Parathyroid adenoma (tissue), 2 donors: ENCODE data around the gene NIN.

Experiments used
- H2AFZ ChIP-seq: fragments of 300-600 bp; sonication (generic); one replicate; pipeline ENCODE4 v1.7.0; 2017; ENCODE audit warnings: antibody characterized with exemption, mild to moderate bottlenecking
- H3K27ac ChIP-seq: fragments of 300-600 bp; sonication (generic); one replicate; pipeline ENCODE4 v1.7.0; 2017
- H3K27me3 ChIP-seq: fragments of 300-600 bp; sonication (generic); one replicate; pipeline ENCODE4 v1.7.0; 2017; ENCODE audit warnings: low read length; ENCODE audit not compliant: control insufficient read depth, insufficient read depth
- H3K36me3 ChIP-seq: fragments of 300-600 bp; sonication (generic); one replicate; pipeline ENCODE4 v1.7.0; 2017; ENCODE audit warnings: low read length; ENCODE audit not compliant: control insufficient read depth, insufficient read depth
- H3K4me1 ChIP-seq: fragments of 300-600 bp; sonication (generic); one replicate; pipeline ENCODE4 v1.7.0; 2017; ENCODE audit warnings: control low read depth
- H3K4me2 ChIP-seq: fragments of 300-600 bp; sonication (generic); one replicate; pipeline ENCODE4 v1.7.0; 2017; ENCODE audit warnings: low read length
- H3K4me3 ChIP-seq: fragments of 300-600 bp; sonication (generic); one replicate; pipeline ENCODE4 v1.7.0; 2017; ENCODE audit warnings: low read depth, low read length
- H3K79me2 ChIP-seq: fragments of 300-600 bp; sonication (generic); one replicate; pipeline ENCODE4 v1.7.0; 2017; ENCODE audit warnings: control low read depth
- H3K9ac ChIP-seq: fragments of 300-600 bp; sonication (generic); one replicate; pipeline ENCODE4 v1.7.0; 2017; ENCODE audit warnings: mild to moderate bottlenecking
- H3K9me3 ChIP-seq: fragments of 300-600 bp; sonication (generic); one replicate; pipeline ENCODE4 v1.7.0; 2017; ENCODE audit warnings: low read length; ENCODE audit not compliant: control insufficient read depth
- CTCF ChIP-seq: fragments of 300-600 bp; sonication (generic); IDR thresholded peaks from one replicate; pipeline ENCODE4 v1.7.0; 2017; ENCODE audit warnings: antibody characterized with exemption, mild to moderate bottlenecking
- donor health status: primary hyperparathyroidism.

The NIN gene

GRCh38 chr14:50805396-50805795 is 25.6 kb downstream of the NIN start:
- no peaks in the 10 kb centered on the region for H3K9me3 ChIP-seq
- no peak overlapping the region for H2AFZ ChIP-seq
- H3K27ac ChIP-seq, result no peak overlapping the region
- H3K36me3 ChIP-seq, result no peaks in the 10 kb centered on the region
- H3K4me3 ChIP-seq, result no peak overlapping the region
- peaks cover 2% of the 10 kb centered on the region for H3K79me2 ChIP-seq
- no peak for TF ChIP-seq CTCF
- no peaks in the 10 kb centered on the region for H3K4me1 ChIP-seq
- no peaks in the 10 kb centered on the region for H3K27me3 ChIP-seq
- H3K4me2 ChIP-seq, result no peak overlapping the region
- no peak overlapping the region for H3K9ac ChIP-seq

- no peaks in the 10 kb centered on the region for H3K79me2 ChIP-seq
- no peak overlapping the region for H2AFZ ChIP-seq
- no peak overlapping the region for H3K4me3 ChIP-seq
- no peak overlapping the region for H3K9ac ChIP-seq
- no peaks in the 10 kb centered on the region for H3K4me1 ChIP-seq
- no peak overlapping the region for H3K4me2 ChIP-seq
- H3K9me3 ChIP-seq, result no peaks in the 10 kb centered on the region
- no peak for TF ChIP-seq CTCF
- H3K27ac ChIP-seq, result no peak overlapping the region
- no peaks in the 10 kb centered on the region for H3K27me3 ChIP-seq
- H3K36me3 ChIP-seq, result no peaks in the 10 kb centered on the region
Observed at GRCh38 chr14:50804181-50804721, 26.7 kb downstream of the NIN start.

GRCh38 chr14:50801706-50802105 is 29.3 kb downstream of the NIN start:
- H3K9ac ChIP-seq, result no peak overlapping the region

GRCh38 chr14:50800032-50800431 is 30.9 kb downstream of the NIN start:
- H3K4me1 ChIP-seq, result no peaks in the 10 kb centered on the region
- no peaks in the 10 kb centered on the region for H3K36me3 ChIP-seq
- no peak overlapping the region for H3K4me2 ChIP-seq
- H3K9me3 ChIP-seq, result no peaks in the 10 kb centered on the region
- no peak overlapping the region for H3K4me3 ChIP-seq
- H3K79me2 ChIP-seq, result peaks cover 2% of the 10 kb centered on the region
- no peak overlapping the region for H2AFZ ChIP-seq
- no peak overlapping the region for H3K27ac ChIP-seq
- no peak overlapping the region for H3K9ac ChIP-seq
- no peak for TF ChIP-seq CTCF
- no peaks in the 10 kb centered on the region for H3K27me3 ChIP-seq

More at GRCh38 chr14:50801706-50802105, 29.3 kb downstream of the NIN start:
- Histone ChIP-seq H3K4me2 (no peak overlapping the region), H3K4me3 (no peak overlapping the region), H3K27me3 (no peaks in the 10 kb centered on the region), H3K79me2 (peaks cover 2% of the 10 kb centered on the region), H2AFZ (no peak overlapping the region), H3K27ac (no peak overlapping the region), H3K4me1 (no peaks in the 10 kb centered on the region), H3K36me3 (no peaks in the 10 kb centered on the region), H3K9me3 (no peaks in the 10 kb centered on the region)
- no peak for TF ChIP-seq CTCF

GRCh38 chr14:50798048-50798421 is 32.9 kb downstream of the NIN start:
- Histone ChIP-seq H3K27me3 (no peaks in the 10 kb centered on the region), H3K27ac (no peak overlapping the region), H3K4me2 (no peak overlapping the region), H3K4me3 (no peak overlapping the region), H2AFZ (no peak overlapping the region), H3K79me2 (peaks cover 2% of the 10 kb centered on the region), H3K36me3 (no peaks in the 10 kb centered on the region), H3K9me3 (no peaks in the 10 kb centered on the region), H3K4me1 (no peaks in the 10 kb centered on the region), H3K9ac (no peak overlapping the region)
- TF ChIP-seq CTCF, result no peak
